Fibroblast of skin of right quadriceps (primary cell): ENCODE measurements around the gene RXFP2.
A peak's percentile ranks its signal among the peaks of the same experiment; 100 is the strongest.

ENCODE experiments used
- DNase-seq: peaks from one replicate; pipeline ENCODE4 v3.0.0-alpha.2; 2013

Gene RXFP2

GRCh38 chr13:31769575-31769974 is 30.2 kb downstream of the RXFP2 start:
- DNase-seq, result peak; percentile 42

- DNase-seq, result no peak
Observed at GRCh38 chr13:31772231-31772630, 32.9 kb downstream of the RXFP2 start.

DNA sequence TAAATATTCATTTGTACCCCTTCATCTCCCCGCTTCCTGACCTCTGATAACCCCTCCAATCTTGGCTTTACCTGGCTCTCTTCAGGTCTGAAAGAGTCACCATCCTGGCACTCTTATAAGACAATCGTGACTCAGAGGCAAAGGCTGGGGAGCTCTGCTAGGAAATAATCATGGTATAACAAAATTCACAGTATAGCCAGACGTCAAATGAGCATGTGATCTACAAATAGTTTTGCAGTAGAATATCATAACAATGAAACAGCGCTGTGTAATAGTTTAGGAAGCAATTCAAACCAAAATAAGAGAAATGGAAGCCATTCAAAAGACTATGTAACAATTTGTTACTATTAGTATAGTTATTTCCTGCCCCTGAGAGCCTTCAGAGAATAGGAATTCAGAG is 34.2 kb downstream of the RXFP2 start:
- DNase-seq, result peak; percentile 78

GRCh38 chr13:31774186-31774750 is 34.9 kb downstream of the RXFP2 start:
- peak; percentile 13 for DNase-seq

DNA sequence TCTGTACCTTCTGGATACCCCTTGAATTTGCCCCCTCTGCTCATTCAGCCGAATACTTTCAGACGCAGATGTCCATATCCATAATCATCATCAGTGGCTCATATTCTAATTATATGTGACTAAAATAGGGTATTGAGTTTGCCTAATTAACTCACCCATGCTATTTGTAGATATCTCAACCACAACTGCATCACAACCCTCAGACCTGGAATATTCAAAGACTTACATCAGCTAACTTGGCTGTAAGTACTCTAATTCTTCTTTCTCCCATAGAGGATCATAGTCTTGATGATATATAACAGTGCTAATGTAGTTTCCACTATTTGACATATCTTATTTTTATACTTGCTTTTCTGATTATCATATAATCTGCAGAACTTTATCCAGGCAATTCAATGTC is 35.8 kb downstream of the RXFP2 start:
- peak; percentile 32 for DNase-seq

DNA sequence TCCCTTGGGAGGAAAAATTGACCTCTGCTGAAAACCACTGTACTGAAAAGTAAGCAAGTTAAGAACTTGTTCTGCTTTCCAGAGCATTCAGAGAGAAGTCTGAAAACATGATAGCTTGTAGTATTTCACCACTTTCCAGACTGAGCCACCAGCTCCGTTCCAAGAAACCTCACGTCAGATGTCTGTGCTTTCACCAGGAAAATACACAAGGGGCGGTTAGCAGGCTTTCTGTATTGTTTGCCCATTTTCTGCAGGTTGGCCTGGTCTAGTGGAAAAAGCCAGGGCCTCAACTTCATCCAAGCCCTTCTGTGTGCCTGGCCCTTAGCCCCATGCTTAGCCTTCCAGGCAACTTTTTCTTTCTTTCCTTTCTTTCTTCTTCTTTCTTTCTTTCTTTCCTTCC is 36.4 kb downstream of the RXFP2 start:
- DNase-seq, result peak; percentile 17

DNA sequence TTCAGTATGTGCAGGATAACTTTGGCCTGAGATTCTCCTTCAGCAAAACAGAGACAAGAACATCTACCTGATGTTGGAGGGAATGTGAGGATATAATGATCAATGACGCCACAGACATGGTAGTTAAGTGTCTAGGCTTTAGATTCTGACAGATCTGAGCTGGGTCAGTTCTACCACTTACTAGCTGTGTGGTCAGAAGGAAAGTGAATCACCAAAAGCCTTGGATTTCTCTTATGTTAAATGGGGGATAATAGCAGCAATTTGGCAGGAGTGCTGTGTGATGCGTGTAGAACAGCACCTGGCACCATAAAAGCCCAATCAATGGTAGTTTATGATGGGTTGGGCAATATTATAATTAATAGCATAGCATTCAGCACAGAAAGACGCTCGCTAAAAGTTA is 41.7 kb downstream of the RXFP2 start:
- DNase-seq, result peak; percentile 35

GRCh38 chr13:31786011-31786410 is 46.7 kb downstream of the RXFP2 start:
- peak; percentile 31 for DNase-seq

GRCh38 chr13:31790992-31791391 is 51.7 kb downstream of the RXFP2 start:
- no peak for DNase-seq

GRCh38 chr13:31793246-31793645 is 53.9 kb downstream of the RXFP2 start:
- peak; percentile 58 for DNase-seq

GRCh38 chr13:31794452-31794851 is 55.1 kb downstream of the RXFP2 start:
- DNase-seq, result no peak

GRCh38 chr13:31797154-31797775 is 57.9 kb downstream of the RXFP2 start:
- peak; percentile 50 for DNase-seq

DNA sequence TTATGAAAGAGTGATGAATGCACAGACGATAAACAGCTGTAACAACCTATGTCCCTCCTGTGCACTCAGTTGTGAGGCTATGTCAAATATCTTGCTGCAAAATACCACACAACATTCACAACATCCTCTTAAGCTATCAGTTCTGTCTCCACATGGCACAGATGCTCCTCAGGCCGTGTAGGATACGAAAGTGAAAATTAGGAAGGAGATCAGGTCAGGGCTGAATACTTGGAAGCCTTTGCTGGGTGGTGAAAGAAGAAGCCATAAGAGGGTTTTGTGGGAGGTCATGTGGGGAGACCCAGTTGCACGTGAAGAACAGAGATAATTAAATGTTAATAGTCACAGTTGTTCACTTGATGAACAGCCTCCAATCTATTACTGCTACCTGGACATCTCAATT is 58.9 kb downstream of the RXFP2 start:
- DNase-seq, result no peak

DNA sequence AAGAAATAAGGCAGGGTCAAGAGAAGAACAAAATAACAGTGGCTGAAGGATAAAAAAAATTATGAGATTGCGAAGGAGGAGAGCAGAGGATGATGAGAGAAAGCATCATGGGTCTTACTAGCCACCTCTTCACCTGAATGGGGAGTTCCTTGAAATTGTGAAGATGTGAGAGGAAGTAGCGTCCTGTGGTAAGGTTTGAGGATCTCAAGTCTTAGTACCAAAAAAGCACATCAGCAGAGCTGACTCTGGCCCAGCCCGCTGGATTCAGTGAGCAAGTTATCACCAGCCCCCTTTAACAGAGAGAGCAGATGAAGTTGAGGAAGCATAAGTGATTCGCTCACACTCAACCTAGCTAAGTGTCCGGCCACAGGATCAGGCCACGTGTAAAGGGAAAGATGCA is 61.8 kb downstream of the RXFP2 start:
- DNase-seq, result no peak

GRCh38 chr13:31803311-31803710 is 64.0 kb downstream of the RXFP2 start:
- no peak for DNase-seq

- no peak for DNase-seq
Observed at GRCh38 chr13:31805841-31806240, 66.5 kb downstream of the RXFP2 start.

- peak; percentile 6 for DNase-seq
Observed at GRCh38 chr13:31807090-31807541, 67.8 kb downstream of the RXFP2 start.

- DNase-seq, result no peak
Observed at GRCh38 chr13:31814536-31814935, 75.2 kb downstream of the RXFP2 start.

- DNase-seq, result no peak
Observed at GRCh38 chr13:31815361-31816144, 76.2 kb downstream of the RXFP2 start.

DNA sequence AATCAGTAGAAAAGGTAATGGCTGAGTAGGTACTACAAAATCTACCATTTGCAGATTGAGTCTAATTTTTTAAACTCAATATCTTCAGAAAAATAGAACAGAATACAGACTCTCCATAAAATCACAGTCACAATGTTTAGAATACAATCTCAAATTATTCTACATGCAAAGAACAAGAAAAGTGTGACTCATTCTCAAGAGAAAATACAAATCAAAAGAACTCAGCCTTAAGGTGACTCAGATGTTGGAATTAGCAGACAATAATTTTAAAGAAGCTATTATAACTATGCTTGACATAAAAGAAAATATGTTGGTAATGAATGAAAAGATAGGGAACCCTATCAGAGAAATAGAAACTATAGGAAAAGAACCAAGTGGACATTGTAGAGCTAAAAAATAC is 78.9 kb downstream of the RXFP2 start:
- no peak for DNase-seq

DNA sequence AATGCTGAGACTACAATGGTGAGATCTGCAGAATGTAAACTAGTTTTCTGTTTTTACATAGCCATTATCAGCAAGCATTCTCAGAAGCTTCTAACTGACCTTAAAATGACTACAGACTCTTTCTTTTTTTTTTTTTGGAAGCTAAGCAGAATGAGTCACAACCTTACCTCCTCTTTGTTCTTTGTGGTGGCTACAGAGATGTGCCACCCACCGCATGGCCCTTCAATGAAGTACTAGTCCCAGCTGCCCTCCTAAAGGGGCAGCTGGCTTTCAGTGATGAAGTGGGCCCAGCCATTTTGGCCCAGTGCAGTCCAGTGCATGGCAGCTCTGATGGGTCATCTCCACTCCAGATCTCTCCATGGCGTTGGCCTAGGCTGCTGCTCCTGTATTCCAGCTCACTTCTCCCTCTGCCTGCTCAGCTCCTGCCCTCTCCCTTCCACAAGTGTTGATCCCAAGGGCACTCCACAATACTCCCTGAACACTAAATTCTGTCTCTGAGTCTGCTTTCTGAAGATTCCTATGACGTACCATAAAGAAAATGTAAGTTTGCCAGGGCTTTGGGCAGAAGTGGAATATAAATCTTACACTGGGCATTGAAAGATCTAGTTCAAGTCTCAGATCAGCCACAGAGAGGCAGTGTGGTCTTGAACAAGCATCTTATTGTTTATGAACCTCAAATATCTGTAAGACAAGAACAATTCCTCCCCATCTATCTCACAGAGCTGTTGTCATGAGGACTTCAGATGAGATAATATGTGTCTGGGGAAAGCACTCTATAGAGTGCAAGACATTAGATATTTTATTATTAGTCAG is 85.6 kb downstream of the RXFP2 start:
- DNase-seq, result no peak

DNA sequence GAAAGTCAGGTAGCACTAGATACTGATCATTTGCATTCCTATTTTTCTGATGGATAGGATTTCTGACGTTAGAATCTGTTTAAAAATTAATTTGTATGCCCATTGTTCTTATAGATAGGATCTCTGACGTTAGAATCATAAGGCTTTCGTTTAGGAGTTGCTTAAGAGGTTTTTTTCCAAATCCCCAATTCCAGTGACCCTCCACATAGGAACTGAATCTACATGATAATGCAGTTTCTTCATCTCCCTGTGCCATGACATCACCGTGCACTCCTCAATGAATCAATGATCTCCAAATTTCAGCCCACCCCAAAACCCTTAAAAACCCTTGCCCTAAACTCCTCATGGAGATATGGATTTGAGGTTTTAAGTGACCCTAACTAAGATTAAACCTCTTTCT is 87.2 kb downstream of the RXFP2 start:
- no peak for DNase-seq

DNA sequence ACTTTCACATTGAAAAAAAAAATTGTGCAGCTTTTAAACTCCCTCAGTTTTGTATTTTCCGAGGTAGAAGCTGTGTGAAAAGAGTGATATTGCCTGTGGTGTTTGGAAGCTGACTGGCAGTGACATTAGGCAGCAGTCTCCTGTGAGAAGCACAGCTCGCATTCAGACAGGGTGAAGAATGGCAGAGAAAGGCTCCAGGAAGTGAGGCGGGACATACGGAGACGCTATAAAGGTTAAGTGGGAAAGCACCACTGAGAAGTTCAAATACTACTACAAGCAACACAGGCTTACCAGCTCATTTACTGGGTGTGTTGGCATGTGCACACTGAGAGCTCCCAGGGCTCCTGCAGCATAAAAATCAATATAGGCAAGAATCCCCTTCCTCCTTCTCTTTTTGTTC is 88.4 kb downstream of the RXFP2 start:
- DNase-seq, result no peak
